HFF-Myc (cell line): Measurements from ENCODE around the gene UTS2R.

Source experiments
- DNase-seq: peaks from one replicate; pipeline ENCODE4 v3.0.0-alpha.2; 2011; ENCODE audit warnings: low read depth; ENCODE audit errors: extremely low read depth
- H3K4me3 ChIP-seq: replicated peaks from 2 replicates; pipeline ENCODE4 v1.5.1; 2011; ENCODE audit warnings: low read depth, mild to moderate bottlenecking, control low read depth, low read length
- TF ChIP-seq, protein P1 (sequence below): IDR thresholded peaks from 2 replicates; pipeline ENCODE4 v1.5.1; 2012; ENCODE audit warnings: mild to moderate bottlenecking, low read depth, low read length, control low read depth; ENCODE audit errors: missing control alignments

The UTS2R gene

GRCh38 chr17:82418001-82418986 is 46.7 kb downstream of the UTS2R start, which contains the start of the genes HEXD and OGFOD3:
Gene HEXD (plus strand): TSS chr17:82418347. CDS start chr17:82419800, 1,453 bp downstream.
Gene OGFOD3 (minus strand): TSS chr17:82418586. CDS start chr17:82418485, 101 bp downstream.
- TF ChIP-seq, protein P1, sequence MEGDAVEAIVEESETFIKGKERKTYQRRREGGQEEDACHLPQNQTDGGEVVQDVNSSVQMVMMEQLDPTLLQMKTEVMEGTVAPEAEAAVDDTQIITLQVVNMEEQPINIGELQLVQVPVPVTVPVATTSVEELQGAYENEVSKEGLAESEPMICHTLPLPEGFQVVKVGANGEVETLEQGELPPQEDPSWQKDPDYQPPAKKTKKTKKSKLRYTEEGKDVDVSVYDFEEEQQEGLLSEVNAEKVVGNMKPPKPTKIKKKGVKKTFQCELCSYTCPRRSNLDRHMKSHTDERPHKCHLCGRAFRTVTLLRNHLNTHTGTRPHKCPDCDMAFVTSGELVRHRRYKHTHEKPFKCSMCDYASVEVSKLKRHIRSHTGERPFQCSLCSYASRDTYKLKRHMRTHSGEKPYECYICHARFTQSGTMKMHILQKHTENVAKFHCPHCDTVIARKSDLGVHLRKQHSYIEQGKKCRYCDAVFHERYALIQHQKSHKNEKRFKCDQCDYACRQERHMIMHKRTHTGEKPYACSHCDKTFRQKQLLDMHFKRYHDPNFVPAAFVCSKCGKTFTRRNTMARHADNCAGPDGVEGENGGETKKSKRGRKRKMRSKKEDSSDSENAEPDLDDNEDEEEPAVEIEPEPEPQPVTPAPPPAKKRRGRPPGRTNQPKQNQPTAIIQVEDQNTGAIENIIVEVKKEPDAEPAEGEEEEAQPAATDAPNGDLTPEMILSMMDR, result no peak
- H3K4me3 ChIP-seq, result peak within 1 kb of the TSS; percentile 77
- no peak for DNase-seq

- peak overlapping the region; percentile 77 for H3K4me3 ChIP-seq
- TF ChIP-seq, protein P1, result no peak
- no peak for DNase-seq
Measured at GRCh38 chr17:82419540-82419939, 48.0 kb downstream of the UTS2R start.

- TF ChIP-seq, protein P1, result peak; percentile 85
- DNase-seq, result no peak
- no peak overlapping the region for H3K4me3 ChIP-seq
Measured at GRCh38 chr17:82424001-82424862, 52.7 kb downstream of the UTS2R start.

DNA sequence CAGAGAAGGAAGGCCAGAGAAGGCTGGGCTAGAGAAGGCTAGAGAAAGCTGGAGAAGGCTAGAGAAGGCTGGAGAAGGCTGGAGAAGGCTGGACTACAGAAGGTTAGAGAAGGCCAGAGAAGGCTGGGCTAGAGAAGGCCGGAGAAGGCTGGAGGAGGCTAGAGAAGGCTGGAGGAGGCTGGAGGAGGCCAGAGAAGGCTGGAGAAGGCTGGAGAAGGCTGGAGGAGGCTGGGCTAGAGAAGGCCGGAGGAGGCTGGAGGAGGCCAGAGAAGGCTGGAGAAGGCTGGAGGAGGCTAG is 53.2 kb downstream of the UTS2R start:
- no peak for DNase-seq
- TF ChIP-seq, protein P1, result no peak
- H3K4me3 ChIP-seq, result no peak overlapping the region
